ENCODE measurements around the gene DPF1.

DNA sequence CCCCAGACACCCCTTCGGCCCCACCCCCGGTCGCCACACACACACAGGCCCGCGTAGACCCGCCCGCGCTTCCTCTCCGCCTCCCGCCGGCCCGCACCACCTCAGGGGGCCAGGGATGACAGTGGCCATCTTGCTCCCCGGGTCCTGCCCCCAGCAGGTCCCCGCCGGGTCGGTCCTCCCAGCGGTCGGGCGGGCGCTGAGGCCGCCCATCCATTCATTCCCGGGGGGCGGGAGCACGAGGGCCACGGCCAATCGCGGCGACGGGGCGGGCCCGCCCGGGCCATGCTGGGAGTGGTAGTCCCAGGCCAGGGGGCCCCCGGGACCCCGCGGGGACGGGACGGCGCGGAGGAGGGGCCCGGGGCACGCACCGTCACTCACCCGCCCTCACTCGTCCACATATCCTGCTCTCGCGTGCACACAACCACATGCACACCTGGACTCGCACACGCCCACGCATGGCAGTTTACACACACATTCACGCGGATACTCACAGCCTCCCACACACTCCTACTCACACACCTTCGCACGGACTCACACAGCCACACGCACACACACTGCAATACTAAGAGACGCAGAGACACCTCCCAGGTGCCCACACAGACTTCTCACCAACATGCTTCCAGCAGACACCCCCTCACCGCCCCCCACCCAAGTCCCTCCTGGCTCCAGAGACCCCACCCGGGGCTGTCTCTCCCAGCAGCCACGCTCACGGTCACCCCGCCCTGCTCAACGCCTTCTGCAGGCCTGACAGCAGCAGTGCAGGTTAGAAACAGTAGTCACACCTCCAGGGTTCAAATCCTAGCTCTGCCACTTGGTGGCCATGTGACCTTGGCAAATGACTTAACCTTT lies at the start of gene DPF1:
- TF ChIP-seq, protein P1, sequence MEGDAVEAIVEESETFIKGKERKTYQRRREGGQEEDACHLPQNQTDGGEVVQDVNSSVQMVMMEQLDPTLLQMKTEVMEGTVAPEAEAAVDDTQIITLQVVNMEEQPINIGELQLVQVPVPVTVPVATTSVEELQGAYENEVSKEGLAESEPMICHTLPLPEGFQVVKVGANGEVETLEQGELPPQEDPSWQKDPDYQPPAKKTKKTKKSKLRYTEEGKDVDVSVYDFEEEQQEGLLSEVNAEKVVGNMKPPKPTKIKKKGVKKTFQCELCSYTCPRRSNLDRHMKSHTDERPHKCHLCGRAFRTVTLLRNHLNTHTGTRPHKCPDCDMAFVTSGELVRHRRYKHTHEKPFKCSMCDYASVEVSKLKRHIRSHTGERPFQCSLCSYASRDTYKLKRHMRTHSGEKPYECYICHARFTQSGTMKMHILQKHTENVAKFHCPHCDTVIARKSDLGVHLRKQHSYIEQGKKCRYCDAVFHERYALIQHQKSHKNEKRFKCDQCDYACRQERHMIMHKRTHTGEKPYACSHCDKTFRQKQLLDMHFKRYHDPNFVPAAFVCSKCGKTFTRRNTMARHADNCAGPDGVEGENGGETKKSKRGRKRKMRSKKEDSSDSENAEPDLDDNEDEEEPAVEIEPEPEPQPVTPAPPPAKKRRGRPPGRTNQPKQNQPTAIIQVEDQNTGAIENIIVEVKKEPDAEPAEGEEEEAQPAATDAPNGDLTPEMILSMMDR (IDR thresholded peaks at IDR 0.05): no peak
- TF ChIP-seq POLR2A (IDR thresholded peaks at IDR 0.05): no peak
- TF ChIP-seq EP300 (IDR thresholded peaks at IDR 0.05; ENCODE audit: low read depth): no peak
